Bronchial epithelial cell (primary cell): ENCODE data around the gene IQGAP3. TPM values are rescaled to one million over a fixed set of nuclear protein-coding genes. Genes with fewer than 3 reads are reported as not detected.

Source experiments
- DNase-seq: peaks from one replicate; pipeline ENCODE4 v3.0.0-alpha.2; 2010; ENCODE audit warnings: low read depth
- FAIRE-seq: peaks from 2 replicates; lab custom pipeline; 2011; peaks lifted over from hg19 to GRCh38; lab: Jason Lieb, UNC
- H3K27me3 ChIP-seq: 2 replicates; pipeline ENCODE4 v1.5.1; 2011; ENCODE audit warnings: low read length; ENCODE audit not compliant: control insufficient read depth, insufficient read depth
- H3K36me3 ChIP-seq: 2 replicates; pipeline ENCODE4 v1.5.1; 2011; ENCODE audit warnings: low read length; ENCODE audit not compliant: control insufficient read depth, insufficient read depth
- H3K4me3 ChIP-seq: 2 replicates; pipeline ENCODE4 v1.5.1; 2011; ENCODE audit warnings: mild to moderate bottlenecking, low read depth, low read length, control low read depth
- CTCF ChIP-seq: IDR thresholded peaks from 2 replicates; pipeline ENCODE4 v1.5.1; 2011; ENCODE audit warnings: mild to moderate bottlenecking, moderate library complexity, low read length, control low read depth, inconsistent platforms; ENCODE audit not compliant: insufficient read depth, severe bottlenecking
- total RNA-seq: library from RNA; depleted of rRNA; stranded (reverse); fragments of >200 nt; gene quantifications from 2 replicates; pipeline ENCODE4 v1.2.1, GENCODE V29; 2014

IQGAP3 gene
- total RNA-seq, 1 donor from 2014 or later: 0.53 TPM

DNA sequence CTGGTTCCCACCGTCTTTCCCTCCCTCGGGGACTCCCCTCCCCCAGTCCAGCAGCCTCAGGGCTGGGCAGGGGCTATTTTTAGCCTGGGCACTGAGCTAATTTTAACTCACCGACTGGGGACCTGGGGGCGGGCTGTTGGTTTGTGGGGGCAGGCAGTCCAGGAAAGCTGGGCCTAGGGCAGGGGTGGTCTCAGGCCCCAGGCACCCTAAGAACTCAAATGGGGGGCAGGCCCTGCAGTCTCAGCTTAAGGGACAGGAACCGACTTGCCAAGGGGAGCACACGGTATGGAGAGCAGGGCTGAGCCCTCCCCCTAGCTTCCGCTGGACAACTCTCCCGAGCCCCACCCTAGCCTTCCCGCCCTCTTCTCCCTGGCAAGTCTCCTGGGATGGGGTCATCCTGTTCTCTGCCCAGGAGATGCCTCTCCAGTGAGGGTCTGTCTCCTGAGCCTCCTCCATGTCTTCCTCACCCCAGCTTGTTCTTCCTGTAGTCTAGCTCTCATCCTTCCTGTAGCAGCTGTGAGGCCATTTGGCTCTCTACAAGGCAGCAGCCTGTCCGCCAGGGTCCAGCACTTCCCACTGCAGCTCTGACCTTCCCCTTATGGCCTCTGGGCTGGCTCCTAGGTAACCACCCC lies 81.8 kb downstream of the IQGAP3 start:
- Histone ChIP-seq H3K36me3 (peaks cover 6% of the 10 kb centered on the region), H3K27me3 (no peaks in the 10 kb centered on the region), H3K4me3 (no peak overlapping the region)
- FAIRE-seq: no peak
- no peak for DNase-seq
- TF ChIP-seq CTCF: no peak

- Histone ChIP-seq H3K27me3 (no peaks in the 10 kb centered on the region), H3K36me3 (peaks cover 6% of the 10 kb centered on the region), H3K4me3 (no peak overlapping the region)
- FAIRE-seq: no peak
- no peak for DNase-seq
- no peak for TF ChIP-seq CTCF
Observed at GRCh38 chr1:156489935-156490293, 82.5 kb downstream of the IQGAP3 start.

- no peak overlapping the region for H3K4me3 ChIP-seq
- FAIRE-seq (no peak), DNase-seq (no peak)
- no peaks in the 10 kb centered on the region for H3K27me3 ChIP-seq
- TF ChIP-seq CTCF: no peak
- H3K36me3 ChIP-seq: peaks cover 4% of the 10 kb centered on the region
Observed at GRCh38 chr1:156489166-156489934, 83.0 kb downstream of the IQGAP3 start.

DNA sequence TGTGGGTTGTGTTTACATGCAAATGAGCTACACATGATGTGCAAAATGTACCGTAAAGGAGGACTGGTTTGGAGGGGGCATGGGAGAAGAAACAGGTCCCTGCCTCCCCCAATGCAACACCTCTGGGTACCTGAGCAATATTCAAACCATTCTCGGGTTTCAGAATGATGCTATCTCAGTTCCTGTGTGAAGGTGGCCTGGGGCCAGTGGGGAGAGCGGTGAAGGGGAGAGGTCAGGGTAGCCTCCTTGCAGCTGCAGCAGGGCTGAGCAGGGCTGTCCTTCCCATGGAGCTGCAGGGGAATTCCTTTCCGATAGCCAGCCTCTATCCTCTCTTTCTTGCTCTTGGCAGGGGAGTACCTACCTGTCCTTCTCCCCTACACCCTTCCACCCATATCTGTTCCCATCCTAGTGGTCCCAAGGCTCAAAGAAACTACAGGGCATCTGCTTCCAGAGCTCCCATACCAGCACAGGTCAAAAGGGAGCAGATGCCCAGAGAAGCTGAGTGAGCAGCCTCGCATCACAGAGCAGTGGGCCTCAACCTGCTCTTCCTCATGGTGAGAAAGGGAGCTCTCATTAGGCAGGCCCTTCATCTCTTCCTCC lies 83.7 kb downstream of the IQGAP3 start:
- no peak for TF ChIP-seq CTCF
- H3K36me3 ChIP-seq: peaks cover 4% of the 10 kb centered on the region
- no peak for DNase-seq

DNA sequence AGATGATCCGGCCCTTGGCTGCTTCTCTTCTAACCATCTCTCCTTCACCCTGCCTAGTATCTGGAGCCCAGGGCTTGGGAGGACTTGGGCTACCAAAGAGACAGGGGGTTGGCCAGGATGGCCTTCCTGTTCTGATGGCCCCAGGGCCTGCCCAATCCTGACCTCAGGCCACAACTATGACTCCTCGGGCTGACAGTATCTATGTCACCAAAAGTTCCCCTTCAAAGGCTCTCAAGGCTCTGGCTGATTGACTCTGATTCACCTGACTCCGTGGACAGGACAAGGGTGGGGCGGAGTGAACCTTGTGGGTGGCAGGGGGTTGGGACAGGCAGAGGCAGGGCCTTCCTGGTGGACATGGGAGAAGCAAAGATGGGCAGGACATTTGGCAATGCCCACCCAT lies 84.5 kb downstream of the IQGAP3 start:
- FAIRE-seq: no peak

More for the DNA sequence above, 83.7 kb downstream of the IQGAP3 start:
- Histone ChIP-seq H3K27me3 (no peaks in the 10 kb centered on the region), H3K4me3 (no peak overlapping the region)
- FAIRE-seq: no peak

More for the DNA sequence above, 84.5 kb downstream of the IQGAP3 start:
- TF ChIP-seq CTCF: no peak
- DNase-seq: no peak
- Histone ChIP-seq H3K4me3 (no peak overlapping the region), H3K27me3 (no peaks in the 10 kb centered on the region), H3K36me3 (peaks cover 6% of the 10 kb centered on the region)
